RPMI7951 (cell line): ENCODE results near the gene ZNF341. TPM values are rescaled to one million over a fixed set of nuclear protein-coding genes. Genes with fewer than 3 reads are reported as not detected.
A peak's percentile ranks its signal among the peaks of the same experiment; 100 is the strongest.
"Not testable (repeated sequence)": the region's sequence is repeated elsewhere in the genome, so short reads cannot be mapped to it uniquely, and the experiment has no call there.

Experiments used
- DNase-seq: peaks from one replicate; pipeline ENCODE4 v3.0.0-alpha.2; 2012; ENCODE audit warnings: low read depth
- total RNA-seq: library from RNA; depleted of rRNA; stranded (reverse); fragments of >200 nt; shearing (Covaris generic); gene quantifications from 2 replicates; pipeline ENCODE4 v1.2.3, GENCODE V29; 2014; rRNA removed

ZNF341 gene
- 1.6 and 2.0 TPM in 2 replicates for total RNA-seq

DNA sequence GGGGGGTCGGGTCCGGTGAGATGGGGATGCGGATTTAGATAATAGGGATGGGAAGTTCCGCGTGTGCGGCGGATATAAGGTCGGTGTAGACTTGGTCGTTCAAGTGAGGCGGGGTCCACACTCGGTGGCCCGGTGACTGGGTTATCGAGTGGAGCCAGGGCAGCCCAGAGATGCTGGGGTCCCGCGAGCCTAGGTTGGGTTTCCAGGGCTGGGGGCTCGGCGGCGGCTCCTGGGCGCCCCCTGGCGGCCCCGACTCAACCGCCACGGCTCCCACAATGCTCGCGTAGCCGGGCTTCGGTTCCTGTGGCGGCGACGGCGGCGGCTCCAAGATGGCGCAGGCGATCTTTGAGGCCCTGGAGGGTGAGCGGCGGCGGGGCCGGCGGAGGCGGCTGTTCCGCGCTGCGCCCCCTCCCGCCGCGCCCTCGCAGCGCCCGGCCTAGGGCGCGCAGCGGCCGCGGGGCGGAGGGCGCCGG lies at the start of gene ZNF341:
Gene ZNF341, plus strand, starts transcription at position 304 of the 473 bp plus-strand sequence. Its CDS starts 26 bp downstream, at position 330.
- peak; percentile 88 for DNase-seq

DNA sequence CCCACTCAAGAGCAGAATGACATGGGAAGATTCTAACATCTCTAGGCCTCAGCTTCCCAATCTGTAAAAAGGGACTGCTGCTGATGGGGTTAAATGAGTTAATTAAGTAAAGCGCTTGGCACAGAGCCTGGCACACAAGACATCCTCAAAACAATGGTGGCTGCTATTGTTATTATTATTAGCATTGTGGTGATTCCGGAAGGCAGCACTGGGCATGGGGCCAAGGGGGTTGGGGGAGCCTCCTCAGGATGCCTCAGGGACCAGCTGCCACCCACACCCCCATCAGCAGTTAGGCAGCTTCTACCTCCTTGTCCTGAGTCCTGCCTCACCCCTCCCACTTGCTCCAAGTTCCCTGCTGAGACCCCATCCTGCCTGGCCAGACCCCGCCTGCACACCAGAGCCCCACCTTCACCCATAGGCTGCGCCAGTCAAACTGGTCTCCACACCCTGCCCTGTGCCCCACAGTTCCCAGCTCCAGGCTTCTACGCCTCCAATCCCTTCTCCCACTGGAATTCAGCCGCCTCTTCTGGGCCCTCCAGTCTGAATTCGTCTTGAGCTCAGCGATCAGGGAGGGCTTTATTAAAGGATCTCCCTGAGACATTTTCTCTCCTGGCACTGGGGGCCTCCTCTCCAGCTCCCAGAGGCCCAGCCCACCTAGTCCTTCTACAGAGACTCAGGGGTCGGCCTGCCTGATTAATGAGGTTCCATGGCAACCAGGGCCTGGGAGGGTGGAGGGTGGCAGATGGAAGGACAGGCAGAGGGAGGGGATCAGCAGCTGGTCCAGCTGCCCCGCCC lies 47.1 kb upstream of the ZNF341 start:
- no peak for DNase-seq

DNA sequence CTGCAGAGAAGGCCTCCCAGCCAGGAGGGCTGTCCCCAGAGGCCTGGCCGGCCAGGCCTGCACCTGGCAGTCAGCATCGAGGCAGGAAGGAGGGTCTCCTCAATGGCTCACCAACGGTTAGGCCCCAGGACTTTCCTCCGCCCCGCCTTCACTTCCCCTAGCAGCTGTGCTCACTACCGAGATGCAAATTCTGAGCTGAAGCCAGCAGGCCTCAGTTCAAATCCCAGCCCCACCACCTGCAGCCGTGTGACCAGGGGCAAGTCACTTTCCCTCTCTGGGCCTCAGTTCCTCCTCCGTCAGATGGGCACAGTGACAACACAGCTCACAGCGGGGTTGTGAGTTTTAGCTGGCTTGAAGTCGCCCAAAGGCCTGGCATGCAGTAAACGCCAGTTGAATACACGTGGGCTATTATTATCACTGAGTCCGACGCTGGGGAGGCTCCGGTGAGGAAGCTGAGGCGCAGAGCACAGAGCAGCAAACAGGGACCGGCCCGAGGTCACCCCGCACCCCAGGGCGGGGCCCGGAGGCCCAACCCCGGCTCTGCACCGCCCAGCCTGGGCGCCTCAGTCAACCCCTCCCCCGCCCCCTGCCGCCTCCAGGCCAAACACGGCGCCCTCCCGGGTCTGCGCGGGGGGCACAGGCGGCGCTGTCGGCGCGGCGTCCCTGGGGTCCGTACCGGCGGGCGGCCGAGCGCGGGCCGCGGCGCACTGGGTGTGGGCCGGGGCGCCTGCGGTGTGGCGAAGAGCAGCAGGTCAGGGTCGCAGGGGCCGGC lies 46.3 kb upstream of the ZNF341 start:
- peak; percentile 61 for DNase-seq

DNA sequence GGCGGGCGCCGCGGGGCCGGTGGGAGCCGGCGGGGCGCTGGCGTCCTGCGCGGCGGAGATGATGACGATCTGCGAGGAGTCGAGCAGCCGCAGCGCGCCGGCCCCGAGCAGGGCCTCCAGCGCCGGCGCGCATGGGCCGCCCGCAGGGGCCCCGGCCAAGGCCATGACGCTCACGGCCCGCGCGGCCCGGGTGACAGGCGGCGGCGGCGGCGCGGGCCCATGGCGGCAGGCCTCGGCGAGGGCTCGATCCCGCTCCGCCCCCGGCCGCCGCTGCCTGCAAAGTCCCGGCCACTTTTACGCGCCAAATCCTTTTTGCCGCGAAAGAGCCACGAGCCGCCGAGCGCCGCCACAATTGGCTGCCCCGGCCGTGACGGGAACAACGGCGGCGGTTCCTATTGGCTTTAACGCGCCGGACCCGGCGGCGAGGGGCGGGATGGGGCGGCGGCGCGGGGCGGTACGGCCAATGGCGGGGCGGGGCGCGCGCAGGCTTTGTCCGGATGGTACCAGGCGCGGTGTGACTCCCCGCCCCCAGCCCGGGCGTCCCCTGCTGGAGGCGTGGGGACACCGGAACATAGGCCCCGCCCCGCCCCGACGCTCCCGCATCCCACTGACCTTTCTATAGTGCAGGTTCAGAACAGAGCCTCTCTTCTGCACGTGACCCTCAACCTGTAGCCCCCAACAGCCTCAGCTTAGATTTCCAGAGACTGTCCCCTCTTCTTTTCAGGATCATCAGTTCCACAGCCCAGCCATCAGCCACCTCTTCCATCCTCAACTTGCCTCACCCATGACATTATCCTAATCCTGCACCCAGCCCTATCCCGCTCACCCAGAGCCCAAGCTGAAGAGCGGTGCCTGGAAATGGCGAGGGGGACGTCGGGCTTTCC lies 45.5 kb upstream of the ZNF341 start, which contains the start of gene E2F1:
Gene E2F1, minus strand, starts transcription at position 286 of the 884 bp plus-strand sequence. Its CDS starts 121 bp downstream, at position 165.
- DNase-seq, result peak; percentile 96

DNA sequence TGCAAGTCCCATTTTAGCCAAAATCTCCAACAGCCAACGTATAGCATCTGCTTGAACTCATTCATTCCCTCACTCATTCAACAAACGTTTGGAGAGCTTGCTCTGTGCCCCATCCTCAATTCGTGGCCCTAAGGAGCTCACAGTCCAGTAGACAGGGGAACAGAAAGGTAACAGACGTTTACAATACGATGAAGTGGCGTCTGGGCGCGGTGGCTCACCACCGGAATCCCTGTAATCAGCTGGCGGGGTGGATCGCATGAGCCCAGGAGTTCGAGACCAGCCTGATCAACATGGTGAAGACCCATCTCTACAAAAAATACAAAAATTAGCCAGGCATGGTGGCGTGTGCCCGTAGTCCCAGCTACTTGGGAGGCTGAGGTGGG lies 44.8 kb upstream of the ZNF341 start:
- DNase-seq, result no peak

DNA sequence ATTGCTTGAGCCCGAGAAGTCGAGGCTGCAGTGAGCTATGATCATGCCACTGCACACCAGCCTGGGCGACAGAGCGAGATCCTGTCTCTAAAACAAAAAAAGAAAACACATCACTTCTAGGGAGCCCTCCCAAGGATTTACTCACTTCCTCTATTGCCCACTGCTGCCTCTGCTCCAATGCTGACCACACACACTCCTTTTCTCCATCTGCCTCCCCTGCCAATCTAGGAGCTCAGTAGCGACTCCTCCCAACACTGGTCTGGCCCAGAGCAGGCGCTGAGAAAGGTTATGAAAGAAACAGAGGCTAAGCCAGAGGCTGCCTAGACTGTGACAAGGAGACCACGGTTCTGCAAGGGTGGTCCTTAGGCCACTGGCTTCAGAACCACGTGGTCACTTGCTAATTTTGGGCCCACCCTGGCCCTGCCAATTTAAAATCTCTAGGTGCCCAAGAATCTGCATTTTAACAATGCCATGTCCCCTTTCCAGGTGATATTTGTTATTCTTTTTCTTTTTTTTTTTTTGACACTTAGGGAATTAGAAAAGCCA lies 44.4 kb upstream of the ZNF341 start:
- DNase-seq, result peak; percentile 64

DNA sequence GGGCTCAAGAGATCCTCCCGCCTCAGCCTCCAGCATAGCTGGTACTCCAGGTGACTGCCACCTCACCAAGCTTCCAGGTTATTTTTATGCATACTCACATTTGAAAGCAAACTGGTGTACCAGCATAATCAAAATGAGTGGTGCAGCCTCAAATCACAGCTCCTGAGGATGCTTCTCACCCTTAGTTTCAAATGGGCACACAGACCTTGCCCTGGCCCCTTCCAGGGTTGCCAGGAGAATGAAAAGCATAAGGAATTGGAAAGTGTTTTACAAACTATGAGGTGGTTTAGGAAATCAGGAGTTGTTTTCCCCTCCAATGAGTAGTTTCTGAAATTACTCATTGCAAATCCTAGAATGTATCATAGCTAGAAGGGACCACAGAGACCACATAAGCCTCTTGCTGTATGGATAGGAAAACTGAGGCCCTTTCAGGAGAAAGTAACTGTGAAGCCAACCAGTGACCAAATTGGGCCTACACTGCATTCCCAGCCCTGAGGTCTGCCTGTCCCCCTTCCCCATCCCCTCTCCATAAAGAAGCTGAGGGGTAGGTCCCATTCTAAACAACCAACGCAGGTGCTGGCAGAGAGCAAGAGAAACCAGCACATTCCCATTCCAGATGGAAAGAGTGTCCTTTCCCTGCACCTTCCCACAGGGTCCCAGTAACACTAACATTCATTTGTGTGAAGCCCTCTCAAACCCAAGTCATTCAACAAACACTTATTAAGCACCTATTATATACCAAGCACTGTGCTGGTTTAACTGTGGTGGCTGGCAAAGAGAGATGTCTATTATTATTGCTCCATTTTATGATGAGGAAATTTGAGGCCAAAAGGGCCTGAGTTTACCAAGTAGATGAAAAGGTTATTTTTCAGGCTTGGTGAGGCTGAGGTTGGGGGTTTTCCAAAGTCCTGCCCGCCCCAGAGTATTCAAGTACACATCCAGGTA lies 43.5 kb upstream of the ZNF341 start:
- DNase-seq, result no peak

DNA sequence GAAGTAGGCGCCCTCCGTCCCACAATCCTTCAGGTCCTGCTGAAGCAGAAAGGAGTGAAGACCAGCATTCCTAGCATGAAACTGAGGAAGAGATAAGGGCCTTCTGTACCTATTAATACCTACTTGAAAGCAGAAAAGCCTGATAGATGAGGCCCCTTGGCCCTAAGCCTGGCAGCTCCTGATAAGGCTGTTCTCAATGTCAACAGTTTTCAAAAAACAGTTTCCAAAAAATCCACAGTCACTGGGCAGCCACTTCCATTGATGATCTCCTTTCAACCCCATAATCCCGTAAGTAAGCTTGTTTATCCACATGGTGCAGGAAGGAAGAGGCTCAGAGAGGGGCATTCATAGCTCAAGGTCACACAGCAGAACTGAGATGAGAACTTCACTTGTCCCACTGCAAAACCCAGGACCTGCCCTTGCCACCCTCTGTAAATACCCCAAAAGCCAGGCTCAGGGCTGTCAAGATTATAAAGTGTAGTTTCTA lies 42.8 kb upstream of the ZNF341 start:
- DNase-seq, result no peak

DNA sequence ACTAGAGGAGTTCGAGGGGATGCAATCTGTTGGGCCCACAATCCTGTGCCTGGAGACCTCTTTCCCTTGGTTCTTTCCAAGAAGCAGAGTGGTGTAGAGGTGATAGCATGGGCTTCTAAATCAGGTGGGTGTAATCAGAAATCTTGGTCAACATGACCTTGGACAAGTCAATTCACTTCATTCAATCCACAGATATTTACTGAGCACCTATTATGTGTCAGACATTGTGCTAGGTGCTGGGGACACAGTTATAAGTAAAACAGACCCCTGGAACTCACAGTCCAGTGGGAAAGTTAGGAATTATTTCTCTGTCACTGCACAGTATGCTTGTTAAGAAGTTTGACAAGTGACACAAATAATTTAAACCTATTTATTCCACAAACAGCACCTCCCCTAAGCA lies 42.3 kb upstream of the ZNF341 start:
- no peak for DNase-seq

DNA sequence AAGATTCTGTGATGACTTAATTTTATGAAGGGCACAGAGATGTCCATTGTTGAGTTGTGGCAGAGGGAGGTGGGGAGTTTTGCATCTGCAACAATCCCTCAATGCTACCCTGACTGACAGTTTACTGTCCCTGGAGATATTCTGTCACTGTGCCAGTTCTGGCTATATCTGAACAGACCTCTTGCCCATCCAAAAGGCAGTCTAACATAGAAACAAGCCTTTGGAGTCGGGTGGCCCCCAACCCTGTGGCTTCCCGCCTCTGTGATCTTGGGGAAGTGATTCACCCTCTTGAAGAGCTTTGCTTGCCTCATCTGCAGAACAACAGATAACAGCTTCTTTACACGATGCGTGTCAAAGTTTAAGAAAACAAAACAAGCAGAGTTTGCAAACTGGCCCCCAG lies 41.8 kb upstream of the ZNF341 start:
- DNase-seq, result peak; percentile 92

DNA sequence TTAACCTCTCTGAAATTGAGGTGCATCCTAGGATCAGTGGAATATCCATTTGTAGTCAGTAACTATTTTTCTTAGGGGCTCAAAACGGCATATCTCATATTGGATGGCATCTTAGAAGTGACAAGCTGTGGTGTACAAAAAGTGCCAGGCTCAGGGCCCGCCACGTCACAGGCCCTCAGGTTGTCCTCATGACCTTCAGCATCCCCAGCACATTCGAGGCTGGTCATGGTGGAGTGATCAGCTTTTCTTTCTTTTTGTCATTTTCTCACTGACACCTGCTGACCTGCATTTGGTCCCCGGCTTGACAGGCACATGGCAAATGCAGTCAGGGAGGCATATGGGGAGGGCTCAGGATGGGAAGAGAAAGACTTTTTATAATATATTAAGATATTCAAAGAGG lies 38.5 kb upstream of the ZNF341 start:
- no peak for DNase-seq

DNA sequence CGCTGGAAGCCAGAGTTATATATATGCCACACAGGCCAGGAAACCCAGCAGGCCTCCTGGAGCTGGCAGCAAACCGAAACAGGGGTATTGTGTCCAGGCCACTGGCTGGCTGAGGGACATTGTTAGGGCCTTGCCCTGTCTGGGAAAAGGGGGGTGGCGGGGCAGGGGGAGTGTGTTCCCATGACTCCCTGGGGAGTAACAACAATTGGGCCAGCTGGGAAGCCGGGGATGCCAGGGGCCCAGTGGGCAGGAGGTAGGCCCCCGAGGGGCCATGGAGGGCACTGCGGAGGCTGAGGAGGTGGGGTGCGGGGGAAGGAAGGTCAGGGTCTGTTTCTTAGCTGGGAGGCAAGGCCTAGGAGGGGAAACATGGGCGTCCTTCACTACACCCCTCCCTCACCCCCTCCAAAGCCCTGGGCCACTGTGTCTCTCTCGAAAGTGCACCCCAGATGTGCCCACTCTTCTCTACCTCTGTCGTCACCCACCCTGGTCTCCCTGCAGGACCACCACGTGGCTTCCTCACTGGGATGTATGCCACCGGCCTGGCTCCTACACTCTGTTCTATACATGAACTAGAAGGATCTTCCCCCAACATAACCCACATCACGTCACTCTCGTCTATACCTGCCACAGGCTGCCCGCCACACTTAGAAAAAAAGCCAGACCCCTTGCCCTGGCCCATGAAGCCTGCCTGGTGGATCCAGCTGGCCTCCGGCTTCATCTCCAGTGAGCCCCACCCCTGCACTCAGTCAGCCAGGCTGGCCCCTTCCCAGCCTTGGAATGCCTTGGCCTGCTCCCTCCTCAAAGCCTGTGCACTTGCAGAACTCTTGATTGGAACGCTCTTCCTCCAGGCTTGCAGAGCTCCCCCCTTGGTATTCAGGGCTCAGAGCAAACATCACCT lies 37.8 kb upstream of the ZNF341 start:
- DNase-seq, result no peak

DNA sequence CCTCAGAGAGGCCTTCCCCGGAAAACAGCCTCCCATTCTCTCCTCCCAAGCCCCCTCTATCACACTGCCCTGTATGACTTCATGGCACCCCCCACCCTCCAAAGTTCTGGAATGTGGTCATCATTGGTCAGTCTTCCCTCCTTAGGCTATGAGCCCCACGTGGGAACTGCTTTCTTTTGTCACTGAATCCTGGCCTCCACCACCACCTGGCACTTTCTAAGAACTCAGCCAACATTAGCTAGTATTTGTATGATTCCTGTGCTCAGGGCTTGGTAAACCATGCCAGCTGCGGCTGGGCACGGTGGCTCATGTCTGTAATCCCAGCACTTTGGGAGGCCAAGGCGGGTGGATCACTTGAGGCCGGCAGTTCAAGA lies 37.2 kb upstream of the ZNF341 start:
- no peak for DNase-seq

DNA sequence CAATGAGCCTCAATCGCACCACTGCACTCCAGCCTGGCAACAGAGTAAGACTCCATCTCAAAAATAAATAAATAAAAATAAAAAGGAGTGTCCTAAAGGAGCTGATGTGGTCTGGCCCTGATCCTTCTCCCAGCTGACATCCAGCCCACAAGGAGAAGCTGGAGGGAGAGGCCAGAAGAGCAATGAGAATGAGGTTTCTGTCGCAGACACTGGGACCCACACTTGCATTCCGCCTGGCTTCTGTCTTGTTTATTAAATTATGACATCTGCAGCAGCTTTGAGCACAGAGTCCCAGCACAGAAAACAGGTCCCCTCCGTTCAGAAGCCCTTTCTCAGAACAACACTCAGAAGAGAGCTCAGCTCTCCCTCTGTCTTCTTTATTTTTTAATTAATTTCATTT lies 35.3 kb upstream of the ZNF341 start:
- DNase-seq, result no peak

DNA sequence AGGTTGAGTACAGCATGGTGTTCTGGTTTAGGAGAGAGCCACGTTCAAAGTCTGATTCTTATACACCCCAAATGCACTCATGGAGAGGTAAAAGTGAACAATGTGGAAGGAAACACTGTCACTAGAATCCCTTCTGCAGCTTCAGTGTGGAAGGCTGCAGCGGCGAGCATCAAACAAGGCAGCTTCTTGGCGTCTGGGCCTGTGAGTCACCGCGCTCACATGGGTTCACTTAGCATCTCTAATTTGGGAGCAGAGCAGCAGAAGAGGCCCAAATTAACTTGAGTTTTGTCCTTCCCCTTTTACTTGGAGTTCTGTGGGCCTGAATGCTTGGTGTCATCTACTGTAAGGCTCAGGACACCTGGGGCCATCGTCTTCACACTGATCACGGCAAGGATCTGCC lies 34.7 kb upstream of the ZNF341 start:
- DNase-seq, result peak; percentile 82

DNA sequence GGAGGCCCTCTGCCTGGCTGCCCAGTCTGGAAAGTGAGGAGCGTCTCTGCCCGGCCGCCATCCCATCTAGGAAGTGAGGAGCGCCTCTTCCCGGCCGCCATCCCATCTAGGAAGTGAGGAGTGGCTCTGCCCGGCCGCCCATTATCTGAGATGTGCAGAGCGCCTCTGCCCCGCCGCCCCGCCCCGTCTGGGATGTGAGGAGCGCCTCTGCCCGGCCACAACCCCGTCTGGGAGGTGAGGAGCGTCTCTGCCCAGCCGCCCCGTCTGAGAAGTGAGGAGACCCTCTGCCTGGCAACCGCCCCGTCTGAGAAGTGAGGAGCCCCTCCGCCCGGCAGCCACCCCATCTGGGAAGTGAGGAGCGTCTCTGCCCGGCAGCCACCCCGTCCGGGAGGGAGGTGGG lies 32.8 kb upstream of the ZNF341 start:
- not testable (repeated sequence) for DNase-seq

DNA sequence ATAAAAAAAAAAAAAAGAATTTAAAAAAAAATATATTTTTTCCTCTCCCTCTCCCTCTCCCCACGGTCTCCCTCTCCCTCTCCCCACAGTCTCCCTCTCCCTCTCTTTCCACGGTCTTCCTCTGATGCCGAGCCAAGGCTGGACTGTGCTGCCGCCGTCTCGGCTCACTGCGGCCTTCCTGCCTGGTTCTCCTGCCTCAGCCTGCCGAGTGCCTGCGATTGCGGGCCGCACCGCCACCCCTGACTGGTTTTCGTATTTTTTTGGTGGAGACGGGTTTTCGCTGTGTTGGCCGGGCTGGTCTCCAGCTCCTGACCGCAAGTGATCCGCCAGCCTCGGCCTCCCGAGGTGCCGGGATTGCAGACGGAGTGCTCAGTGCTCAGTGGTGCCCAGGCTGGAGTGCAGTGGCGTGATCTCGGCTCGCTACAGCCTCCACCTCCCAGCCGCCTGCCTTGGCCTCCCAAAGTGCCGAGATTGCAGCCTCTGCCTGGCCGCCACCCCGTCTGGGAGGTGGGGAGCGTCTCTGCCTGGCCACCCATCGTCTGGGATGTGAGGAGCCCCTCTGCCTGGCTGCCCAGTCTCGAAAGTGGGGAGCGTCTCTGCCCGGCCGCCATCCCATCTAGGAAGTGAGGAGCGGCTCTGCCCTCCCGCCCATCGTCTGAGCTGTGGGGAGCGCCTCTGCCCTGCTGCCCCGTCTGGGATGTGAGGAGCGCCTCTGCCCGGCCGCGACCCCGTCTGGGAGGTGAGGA lies 30.9 kb upstream of the ZNF341 start:
- DNase-seq, result not testable (repeated sequence)
